ENCODE measurements around the gene EIF3D. TPM values are rescaled to one million over a fixed set of nuclear protein-coding genes. Genes with fewer than 3 reads are reported as not detected.
"Not testable (repeated sequence)": the region's sequence is repeated elsewhere in the genome, so short reads cannot be mapped to it uniquely, and the experiment has no call there.

Gene EIF3D
- total RNA-seq, 1 experiment from 2014 or later, result 285 TPM

GRCh38 chr22:36549033-36549432, 20.1 kb upstream of the EIF3D start:
- DNase-seq (ENCODE audit: low spot score), result no peak

- DNase-seq (ENCODE audit: low spot score), result no peak
Measured at GRCh38 chr22:36548606-36549005, 19.6 kb upstream of the EIF3D start.

GRCh38 chr22:36546932-36547331, 18.0 kb upstream of the EIF3D start:
- peak; percentile 81 for DNase-seq (ENCODE audit: low spot score)

GRCh38 chr22:36546092-36546804, 17.3 kb upstream of the EIF3D start:
- peak; percentile 57 for DNase-seq (ENCODE audit: low spot score)

GRCh38 chr22:36544107-36544620, 15.2 kb upstream of the EIF3D start:
- peak; percentile 46 for DNase-seq (ENCODE audit: low spot score)

GRCh38 chr22:36541831-36542411, 13.0 kb upstream of the EIF3D start:
- peak; percentile 92 for DNase-seq (ENCODE audit: low spot score)

- peak; percentile 85 for DNase-seq (ENCODE audit: low spot score)
Measured at GRCh38 chr22:36540867-36541642, 12.1 kb upstream of the EIF3D start.

GRCh38 chr22:36538529-36538928, 9.6 kb upstream of the EIF3D start:
- no peak for DNase-seq (ENCODE audit: low spot score)

- DNase-seq (ENCODE audit: low spot score), result no peak
Measured at GRCh38 chr22:36536717-36537116, 7.8 kb upstream of the EIF3D start.

- not testable (repeated sequence) for DNase-seq (ENCODE audit: low spot score)
Measured at GRCh38 chr22:36533320-36533719, 4.4 kb upstream of the EIF3D start.

GRCh38 chr22:36532466-36532865, 3.5 kb upstream of the EIF3D start:
- DNase-seq (ENCODE audit: low spot score), result no peak

GRCh38 chr22:36528341-36528740, 625 bp downstream of the EIF3D start:
- no peak for DNase-seq (ENCODE audit: low spot score)

- DNase-seq (ENCODE audit: low spot score), result no peak
Measured at GRCh38 chr22:36522662-36523061, 6.3 kb downstream of the EIF3D start.

GRCh38 chr22:36520423-36520822, 8.5 kb downstream of the EIF3D start:
- no peak for DNase-seq (ENCODE audit: low spot score)

- DNase-seq (ENCODE audit: low spot score), result not testable (repeated sequence)
Measured at GRCh38 chr22:36519906-36520305, 9.1 kb downstream of the EIF3D start.

- DNase-seq (ENCODE audit: low spot score), result no peak
Measured at GRCh38 chr22:36514766-36515165, 14.2 kb downstream of the EIF3D start.

- DNase-seq (ENCODE audit: low spot score), result no peak
Measured at GRCh38 chr22:36512991-36513390, 16.0 kb downstream of the EIF3D start.

- DNase-seq (ENCODE audit: low spot score), result no peak
Measured at GRCh38 chr22:36512333-36512732, 16.6 kb downstream of the EIF3D start.

GRCh38 chr22:36510966-36511881, 17.7 kb downstream of the EIF3D start:
- peak; percentile 48 for DNase-seq (ENCODE audit: low spot score)

- DNase-seq (ENCODE audit: low spot score), result no peak
Measured at GRCh38 chr22:36510384-36510783, 18.6 kb downstream of the EIF3D start.

- DNase-seq (ENCODE audit: low spot score), result no peak
Measured at GRCh38 chr22:36507518-36508010, 21.4 kb downstream of the EIF3D start.

Data from A172 (cell line).